T1000 (cell line): ENCODE data around the gene GATA1.

Experiments used
- DNase-seq: peaks from one replicate; lab custom pipeline; 2025; ENCODE audit warnings: mixed read lengths; lab: John Stamatoyannopoulos, UW

Gene GATA1

GRCh38 chrX:48785186-48785539, 1.2 kb upstream of the GATA1 start:
- no peak for DNase-seq

- no peak for DNase-seq
Observed at GRCh38 chrX:48785540-48786214, 713 bp upstream of the GATA1 start.

- no peak for DNase-seq
Observed at GRCh38 chrX:48786825-48787504, 575 bp downstream of the GATA1 start.

GRCh38 chrX:48787505-48788443, 1.4 kb downstream of the GATA1 start:
- DNase-seq = no peak

- DNase-seq = no peak
Observed at GRCh38 chrX:48789366-48790220, 3.2 kb downstream of the GATA1 start.

- DNase-seq = no peak
Observed at GRCh38 chrX:48790477-48790876, 4.1 kb downstream of the GATA1 start.

GRCh38 chrX:48791063-48791820, 4.9 kb downstream of the GATA1 start:
- DNase-seq = no peak

GRCh38 chrX:48792219-48792618, 5.8 kb downstream of the GATA1 start:
- no peak for DNase-seq

GRCh38 chrX:48793935-48794334, 7.5 kb downstream of the GATA1 start:
- DNase-seq = no peak

GRCh38 chrX:48794340-48794910, 8.0 kb downstream of the GATA1 start:
- no peak for DNase-seq

- peak; percentile 5 for DNase-seq
Observed at GRCh38 chrX:48794911-48795515, 8.6 kb downstream of the GATA1 start.

- no peak for DNase-seq
Observed at GRCh38 chrX:48798318-48798717, 11.9 kb downstream of the GATA1 start.

GRCh38 chrX:48800574-48801279, 14.3 kb downstream of the GATA1 start:
- no peak for DNase-seq

GRCh38 chrX:48801280-48802088, 15.1 kb downstream of the GATA1 start, which contains the start of gene HDAC6:
HDAC6 (plus strand) TSS chrX:48802067; CDS start chrX:48802693, 626 bp downstream.
- peak; percentile 99 for DNase-seq

- peak; percentile 86 for DNase-seq
Observed at GRCh38 chrX:48802089-48802904, 15.9 kb downstream of the GATA1 start.

- DNase-seq = no peak
Observed at GRCh38 chrX:48802905-48803200, 16.5 kb downstream of the GATA1 start.

GRCh38 chrX:48806081-48806480, 19.7 kb downstream of the GATA1 start:
- no peak for DNase-seq

- no peak for DNase-seq
Observed at GRCh38 chrX:48813644-48814043, 27.3 kb downstream of the GATA1 start.
